ENCODE data around the gene SLC4A2.
A peak's percentile ranks its signal among the peaks of the same experiment; 100 is the strongest.

Gene SLC4A2

DNA sequence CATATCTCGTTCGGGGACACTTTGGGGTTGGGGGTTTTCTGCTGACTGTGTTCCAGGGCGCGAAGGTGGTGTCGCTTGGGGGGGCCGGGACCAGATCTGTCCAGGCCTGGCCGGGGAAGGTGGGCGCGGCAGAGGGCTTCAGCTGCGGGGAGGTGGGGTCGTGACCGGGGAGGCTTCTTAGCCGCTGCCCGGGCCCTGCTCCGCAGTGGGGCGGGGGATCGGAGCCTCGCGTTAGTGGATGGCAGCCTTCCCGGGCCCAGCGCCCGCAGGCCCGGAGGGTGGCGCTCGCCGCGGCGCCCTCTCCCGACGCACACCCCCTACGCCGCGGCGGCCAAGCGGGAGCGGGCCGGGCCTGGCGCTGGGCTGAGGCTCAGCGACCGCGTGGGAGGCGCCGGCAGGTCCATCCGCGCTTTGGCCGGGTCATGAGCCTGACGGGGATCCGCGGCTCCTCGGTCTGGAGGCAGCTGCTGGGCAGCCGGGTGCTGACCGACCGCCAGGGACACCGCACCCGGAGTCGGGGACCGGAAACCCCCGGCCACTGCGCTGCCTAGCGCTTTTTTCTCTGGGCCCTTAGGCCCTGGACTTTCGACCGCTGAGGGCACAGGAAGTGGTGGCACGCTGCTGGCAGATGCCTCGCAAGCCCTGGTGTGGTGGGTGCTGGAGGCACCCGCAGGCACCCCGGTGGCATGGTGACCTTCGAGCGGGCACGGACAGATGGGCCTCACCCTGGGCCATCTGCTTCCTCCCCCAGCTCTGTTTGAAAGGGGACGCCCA, 28.0 kb downstream of the SLC4A2 start:
- H3K4me2 ChIP-seq (ENCODE audit: low read length) = peak overlapping the region; percentile 97
- H3K79me2 ChIP-seq (ENCODE audit: low read length) = peaks cover 62% of the 10 kb centered on the region
- H3K9ac ChIP-seq (ENCODE audit: low read length) = peak overlapping the region; percentile 94
- H3K4me3 ChIP-seq (ENCODE audit: low read length) = peak overlapping the region; percentile 93
- H3K36me3 ChIP-seq (replicated peaks; ENCODE audit: low read depth, low read length) = peaks cover 6% of the 10 kb centered on the region
- TF ChIP-seq, protein P1, sequence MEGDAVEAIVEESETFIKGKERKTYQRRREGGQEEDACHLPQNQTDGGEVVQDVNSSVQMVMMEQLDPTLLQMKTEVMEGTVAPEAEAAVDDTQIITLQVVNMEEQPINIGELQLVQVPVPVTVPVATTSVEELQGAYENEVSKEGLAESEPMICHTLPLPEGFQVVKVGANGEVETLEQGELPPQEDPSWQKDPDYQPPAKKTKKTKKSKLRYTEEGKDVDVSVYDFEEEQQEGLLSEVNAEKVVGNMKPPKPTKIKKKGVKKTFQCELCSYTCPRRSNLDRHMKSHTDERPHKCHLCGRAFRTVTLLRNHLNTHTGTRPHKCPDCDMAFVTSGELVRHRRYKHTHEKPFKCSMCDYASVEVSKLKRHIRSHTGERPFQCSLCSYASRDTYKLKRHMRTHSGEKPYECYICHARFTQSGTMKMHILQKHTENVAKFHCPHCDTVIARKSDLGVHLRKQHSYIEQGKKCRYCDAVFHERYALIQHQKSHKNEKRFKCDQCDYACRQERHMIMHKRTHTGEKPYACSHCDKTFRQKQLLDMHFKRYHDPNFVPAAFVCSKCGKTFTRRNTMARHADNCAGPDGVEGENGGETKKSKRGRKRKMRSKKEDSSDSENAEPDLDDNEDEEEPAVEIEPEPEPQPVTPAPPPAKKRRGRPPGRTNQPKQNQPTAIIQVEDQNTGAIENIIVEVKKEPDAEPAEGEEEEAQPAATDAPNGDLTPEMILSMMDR (IDR thresholded peaks at IDR 0.05; ENCODE audit: low read depth, low read length) = peak; percentile 44
- no peak for TF ChIP-seq EZH2phosphoT487 (IDR thresholded peaks at IDR 0.05; ENCODE audit: low read depth)
- peak overlapping the region; percentile 33 for H3K27ac ChIP-seq (ENCODE audit: low read length)
- H4K20me1 ChIP-seq (ENCODE audit: insufficient read depth, low read length) = peaks cover 26% of the 10 kb centered on the region
- H3K4me1 ChIP-seq (ENCODE audit: low read length) = peaks cover 26% of the 10 kb centered on the region
- peak overlapping the region; percentile 28; the same call in 1 of the 2 replicates for H2AFZ ChIP-seq (ENCODE audit: low read depth, low read length)
- no peaks in the 10 kb centered on the region for H3K9me3 ChIP-seq (ENCODE audit: insufficient read depth, low read length)
- no peaks in the 10 kb centered on the region for H3K27me3 ChIP-seq (ENCODE audit: low read depth, low read length)

DNA sequence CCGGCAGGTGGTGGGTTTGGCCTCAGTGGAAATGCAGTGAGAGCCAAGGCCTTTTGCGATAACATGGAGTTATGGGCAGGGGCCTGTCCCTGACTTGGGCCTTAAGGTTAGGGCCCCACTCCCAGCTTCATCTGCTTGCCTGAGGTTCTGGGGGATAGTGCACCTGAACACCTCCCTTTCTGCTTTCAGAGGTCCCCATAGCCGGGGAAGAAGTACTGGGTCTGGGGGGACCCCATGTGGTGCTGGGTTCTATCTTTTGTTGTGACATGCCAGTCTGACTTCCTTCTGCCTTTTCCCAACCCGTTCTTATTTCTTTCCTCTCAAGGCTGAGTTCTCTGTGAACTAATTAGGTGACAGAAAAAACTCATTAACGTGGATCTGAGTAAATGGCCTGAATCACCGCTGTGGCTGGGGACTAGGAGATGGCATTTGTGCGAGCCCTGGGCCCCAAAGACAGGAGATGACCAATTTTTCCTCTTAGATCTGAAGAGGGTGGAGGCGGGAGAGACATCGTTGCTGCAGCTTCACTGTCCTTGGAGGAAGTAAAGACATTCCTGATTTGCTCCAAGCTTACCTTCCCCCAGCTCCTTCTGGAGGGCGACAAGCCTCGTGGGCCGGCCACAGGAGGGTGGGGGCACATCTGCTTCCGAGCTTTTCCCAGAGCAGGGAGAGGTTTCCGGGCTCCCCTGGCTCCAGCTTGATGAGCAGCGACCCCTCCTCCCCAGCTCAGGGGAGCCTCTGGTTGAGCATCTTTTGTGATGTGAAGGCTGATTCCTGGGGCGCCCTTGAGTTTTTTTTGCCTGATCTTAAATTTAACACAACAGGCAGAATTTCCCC, 28.8 kb downstream of the SLC4A2 start:
- Histone ChIP-seq H3K9me3 (ENCODE audit: insufficient read depth, low read length) (no peaks in the 10 kb centered on the region), H3K4me1 (ENCODE audit: low read length) (peaks cover 25% of the 10 kb centered on the region), H3K4me3 (ENCODE audit: low read length) (peak overlapping the region; percentile 93), H3K79me2 (ENCODE audit: low read length) (peaks cover 64% of the 10 kb centered on the region), H2AFZ (ENCODE audit: low read depth, low read length) (no peak overlapping the region), H3K9ac (ENCODE audit: low read length) (peak overlapping the region; percentile 94), H3K27ac (ENCODE audit: low read length) (peak overlapping the region; percentile 33; the same call in 1 of the 2 replicates), H3K4me2 (ENCODE audit: low read length) (peak overlapping the region; percentile 97), H4K20me1 (ENCODE audit: insufficient read depth, low read length) (peaks cover 29% of the 10 kb centered on the region), H3K36me3 (replicated peaks; ENCODE audit: low read depth, low read length) (peaks cover 6% of the 10 kb centered on the region), H3K27me3 (ENCODE audit: low read depth, low read length) (no peaks in the 10 kb centered on the region)
- TF ChIP-seq, protein P1 (IDR thresholded peaks at IDR 0.05; ENCODE audit: low read depth, low read length) = no peak
- no peak for TF ChIP-seq EZH2phosphoT487 (IDR thresholded peaks at IDR 0.05; ENCODE audit: low read depth)

DNA sequence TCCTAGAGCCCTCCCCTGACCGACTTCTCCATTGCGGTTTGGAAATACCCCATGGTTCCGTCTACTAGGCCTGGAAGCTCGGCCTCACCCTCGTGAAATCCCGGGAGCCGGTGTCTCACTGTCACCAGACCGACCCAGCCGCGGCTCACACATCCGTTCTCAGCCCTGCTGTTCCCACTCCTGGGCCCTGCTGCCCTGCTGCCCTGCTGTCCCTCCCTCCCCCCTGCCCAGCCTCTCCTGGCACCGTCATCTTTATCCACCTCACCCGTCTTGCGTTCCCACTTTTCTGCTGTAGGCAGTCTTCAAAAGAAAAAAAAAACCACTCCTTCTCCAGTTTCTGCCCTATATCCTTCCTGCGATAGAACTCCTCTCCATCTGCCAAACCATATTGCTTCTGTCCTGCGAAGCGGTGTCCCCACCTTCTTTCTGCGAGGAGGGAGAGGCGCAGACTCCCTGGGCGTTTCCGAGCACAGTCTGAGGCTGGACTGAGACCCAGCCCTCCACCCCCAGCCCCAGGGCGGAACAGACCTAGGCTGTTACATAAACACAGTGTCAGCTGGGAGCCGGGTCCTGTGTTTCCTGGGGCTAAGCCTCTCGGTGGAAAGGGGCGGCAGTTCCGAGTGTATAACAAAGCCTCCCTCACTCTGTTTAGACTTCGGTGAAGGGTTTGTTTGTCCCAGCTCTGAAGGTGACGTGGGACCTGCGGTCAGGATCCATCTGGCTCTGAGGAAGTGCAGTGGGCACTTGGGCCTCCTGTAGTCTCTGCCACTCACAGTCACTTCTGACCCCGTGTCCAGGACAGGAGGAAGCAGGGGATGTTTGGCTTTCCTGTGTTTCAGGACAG, 29.7 kb downstream of the SLC4A2 start:
- no peak overlapping the region for H2AFZ ChIP-seq (ENCODE audit: low read depth, low read length)
- H3K9ac ChIP-seq (ENCODE audit: low read length) = no peak overlapping the region
- no peak overlapping the region for H3K4me2 ChIP-seq (ENCODE audit: low read length)
- H4K20me1 ChIP-seq (ENCODE audit: insufficient read depth, low read length) = peaks cover 37% of the 10 kb centered on the region
- no peak overlapping the region for H3K27ac ChIP-seq (ENCODE audit: low read length)
- H3K79me2 ChIP-seq (ENCODE audit: low read length) = peaks cover 72% of the 10 kb centered on the region
- TF ChIP-seq EZH2phosphoT487 (IDR thresholded peaks at IDR 0.05; ENCODE audit: low read depth) = no peak
- TF ChIP-seq, protein P1 (IDR thresholded peaks at IDR 0.05; ENCODE audit: low read depth, low read length) = no peak
- no peaks in the 10 kb centered on the region for H3K9me3 ChIP-seq (ENCODE audit: insufficient read depth, low read length)
- H3K4me3 ChIP-seq (ENCODE audit: low read length) = no peak overlapping the region
- H3K27me3 ChIP-seq (ENCODE audit: low read depth, low read length) = no peaks in the 10 kb centered on the region
- H3K36me3 ChIP-seq (replicated peaks; ENCODE audit: low read depth, low read length) = peaks cover 6% of the 10 kb centered on the region
- H3K4me1 ChIP-seq (ENCODE audit: low read length) = peaks cover 21% of the 10 kb centered on the region

Data from OCI-LY3 (cell line).